GM11168 (cell line): ENCODE data around the gene NTRK3.

Source experiments
- in situ Hi-C: fragments of 300-500 bp; cut with MboI; formaldehyde crosslinking; loops from one replicate; pipeline ENCODE4 v1.12.0; 2022; ENCODE audit warnings: low sequenced_read_pairs; ENCODE audit not compliant: unreplicated experiment

NTRK3 gene

GRCh38 chr15:87959080-87959479 lies 297.5 kb downstream of the NTRK3 start:
- in situ Hi-C loops: no loop called here

DNA sequence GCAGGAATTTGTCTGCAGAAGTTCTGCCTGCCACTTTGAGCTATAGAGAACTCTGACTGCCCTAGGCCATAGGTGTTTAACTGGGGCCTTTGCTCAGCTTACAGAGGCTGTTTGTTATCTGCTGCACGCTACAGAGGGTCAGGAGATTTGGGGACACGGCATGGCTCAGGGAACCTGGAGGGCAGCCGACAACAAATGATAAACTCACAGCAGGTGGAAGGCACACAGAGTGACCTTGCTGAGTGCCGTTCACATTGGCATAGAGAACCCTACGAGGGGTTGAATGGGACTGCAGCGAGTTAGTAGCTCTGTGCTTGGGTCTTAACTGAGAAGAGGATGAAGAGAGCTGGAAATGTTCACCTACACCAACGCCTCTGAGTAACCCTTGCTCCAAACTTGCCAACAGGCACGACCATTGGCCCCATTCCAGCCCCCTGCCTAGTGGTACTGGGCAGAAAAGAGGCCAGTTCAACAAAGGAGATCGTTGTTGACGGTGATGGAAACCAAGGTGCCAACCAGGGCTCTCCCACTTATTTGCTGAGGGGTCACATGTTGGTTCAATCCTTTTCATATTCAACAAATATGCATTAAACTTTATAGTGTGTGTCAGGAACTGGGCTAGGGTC lies 301.1 kb downstream of the NTRK3 start:
- in situ Hi-C loops: no loop called here

DNA sequence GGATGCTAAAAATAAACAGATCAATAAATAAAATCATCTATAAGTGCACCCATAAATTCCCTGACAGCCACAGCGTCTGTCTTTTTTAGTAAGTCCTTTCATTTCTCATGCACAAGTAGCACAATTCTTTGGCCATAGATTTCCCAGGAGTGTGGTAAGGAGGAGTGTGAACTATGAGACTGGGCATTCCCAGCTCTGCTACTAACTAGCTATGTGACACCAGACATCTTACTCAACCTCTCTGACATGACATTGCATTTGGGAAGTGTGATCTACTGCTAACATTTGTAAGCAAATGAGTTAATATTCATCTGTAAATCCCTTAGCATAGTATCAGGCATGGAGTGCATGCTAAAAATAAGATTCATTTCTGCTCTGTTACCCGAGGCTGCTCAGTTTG lies 301.7 kb downstream of the NTRK3 start:
- in situ Hi-C loops: no loop called here

GRCh38 chr15:87952736-87953287 lies 303.7 kb downstream of the NTRK3 start:
- in situ Hi-C loops: no loop called here

- in situ Hi-C loops: no loop called here
Measured at GRCh38 chr15:87949575-87950223, 306.8 kb downstream of the NTRK3 start.

GRCh38 chr15:87949151-87949574 lies 307.4 kb downstream of the NTRK3 start:
- in situ Hi-C loops: no loop called here

DNA sequence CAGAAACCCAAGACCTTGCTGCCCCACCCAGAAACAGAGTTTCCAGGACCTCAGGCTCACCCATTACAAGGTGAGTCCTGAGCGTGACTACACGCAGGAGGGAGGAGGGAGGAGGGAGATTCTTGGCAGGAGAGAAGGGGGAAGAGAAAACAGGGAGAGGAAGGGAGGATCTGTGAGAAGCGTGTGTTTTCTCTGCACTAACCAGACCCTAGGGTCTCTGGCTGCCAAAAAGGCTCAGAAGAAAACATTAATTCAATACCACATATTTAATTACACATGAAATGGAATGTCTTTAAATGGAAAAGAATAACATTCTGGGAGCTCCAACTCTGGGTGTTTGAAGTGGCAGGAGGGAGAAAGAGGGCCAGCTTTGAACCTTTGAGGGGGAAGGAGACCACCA lies 309.0 kb downstream of the NTRK3 start:
- in situ Hi-C loops: no loop called here

DNA sequence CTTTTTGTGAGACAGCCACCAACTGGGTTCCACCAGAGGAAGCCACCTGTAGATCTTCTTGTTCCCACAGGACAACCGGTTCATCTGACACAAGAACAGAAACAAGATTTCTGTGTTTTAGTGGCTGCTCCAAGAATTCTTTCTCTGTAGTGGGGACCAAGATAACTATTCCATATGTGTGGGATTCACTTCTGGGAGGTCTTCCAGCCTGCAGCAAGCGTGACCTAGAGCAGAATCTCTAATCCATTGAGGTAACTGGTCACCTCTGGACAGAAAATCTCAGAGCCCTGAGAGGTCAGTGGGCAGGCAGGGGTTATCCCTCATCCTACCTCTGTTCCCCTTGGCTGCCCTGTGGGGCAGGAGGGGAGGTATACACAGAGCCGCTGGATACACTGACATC lies 311.3 kb downstream of the NTRK3 start:
- in situ Hi-C loops: no loop called here

- in situ Hi-C loops: no loop called here
Measured at GRCh38 chr15:87944691-87945090, 311.8 kb downstream of the NTRK3 start.

DNA sequence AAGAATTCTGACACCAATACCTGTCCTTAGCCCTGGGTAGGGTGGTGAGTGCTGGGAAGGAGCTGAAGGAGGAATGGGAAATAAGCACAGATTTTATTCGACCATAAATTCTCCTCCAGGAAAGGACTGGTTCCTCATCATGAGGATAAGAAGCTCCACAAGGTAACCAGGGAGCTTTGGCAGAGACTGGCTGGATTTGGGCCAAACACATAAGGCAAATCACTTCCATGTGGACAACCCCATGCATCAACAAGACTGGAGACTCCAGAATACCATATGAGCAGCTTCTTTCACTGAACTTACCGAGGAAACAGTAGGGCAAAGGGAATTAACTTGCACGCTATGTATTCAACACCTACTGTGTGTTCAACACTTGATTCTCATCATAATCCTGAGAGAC lies 312.5 kb downstream of the NTRK3 start:
- in situ Hi-C loops: no loop called here

- in situ Hi-C loops: no loop called here
Measured at GRCh38 chr15:87943626-87944025, 312.9 kb downstream of the NTRK3 start.

GRCh38 chr15:87942316-87942715 lies 314.2 kb downstream of the NTRK3 start:
- in situ Hi-C loops: no loop called here

GRCh38 chr15:87941606-87942005 lies 314.9 kb downstream of the NTRK3 start:
- in situ Hi-C loops: no loop called here

- in situ Hi-C loops: no loop called here
Measured at GRCh38 chr15:87940768-87941167, 315.8 kb downstream of the NTRK3 start.

GRCh38 chr15:87939848-87940457 lies 316.6 kb downstream of the NTRK3 start:
- in situ Hi-C loops: no loop called here

GRCh38 chr15:87938031-87938430 lies 318.5 kb downstream of the NTRK3 start:
- in situ Hi-C loops: no loop called here

DNA sequence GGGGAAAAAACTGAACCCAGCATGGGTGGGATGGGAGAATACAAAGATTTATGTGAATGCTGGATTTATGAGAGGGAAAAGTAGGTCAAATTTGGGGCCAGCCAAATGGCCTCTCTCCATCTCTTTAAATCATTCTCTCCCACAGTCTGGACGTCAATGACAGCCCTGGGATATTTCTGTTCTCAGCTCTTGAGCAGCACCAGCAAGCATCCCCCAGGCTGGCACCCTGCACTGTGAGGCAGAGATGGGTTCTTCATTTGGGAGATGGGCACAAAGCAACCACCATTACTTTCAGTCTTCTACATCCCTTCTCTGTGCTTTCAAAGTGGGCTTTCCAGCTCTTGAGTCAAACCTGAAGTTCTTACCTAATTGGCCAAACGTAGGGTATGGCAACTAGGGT lies 321.0 kb downstream of the NTRK3 start:
- in situ Hi-C loops: no loop called here

GRCh38 chr15:87931584-87931983 lies 325.0 kb downstream of the NTRK3 start:
- in situ Hi-C loops: no loop called here

DNA sequence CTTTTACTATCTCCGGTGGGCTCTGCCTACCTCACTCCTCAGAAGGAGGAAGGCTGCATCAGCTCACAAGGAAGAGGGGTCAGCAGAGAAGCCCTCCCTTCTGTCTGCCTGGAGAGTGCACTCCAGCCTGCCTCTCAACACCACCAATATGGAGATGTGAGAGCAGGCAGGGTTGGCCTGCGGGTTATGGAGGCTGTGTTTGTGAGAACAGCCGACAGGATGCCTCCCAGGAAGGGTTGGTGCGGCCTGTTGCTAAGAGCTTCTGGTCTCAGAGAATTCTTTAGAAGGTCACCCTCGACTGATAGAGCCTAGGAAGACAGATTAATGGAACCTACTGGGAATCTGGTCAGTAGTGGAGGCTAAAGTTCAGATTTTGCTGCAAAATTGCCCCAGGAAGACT lies 326.1 kb downstream of the NTRK3 start:
- in situ Hi-C loops: no loop called here

GRCh38 chr15:87929841-87930240 lies 326.7 kb downstream of the NTRK3 start:
- in situ Hi-C loops: no loop called here

DNA sequence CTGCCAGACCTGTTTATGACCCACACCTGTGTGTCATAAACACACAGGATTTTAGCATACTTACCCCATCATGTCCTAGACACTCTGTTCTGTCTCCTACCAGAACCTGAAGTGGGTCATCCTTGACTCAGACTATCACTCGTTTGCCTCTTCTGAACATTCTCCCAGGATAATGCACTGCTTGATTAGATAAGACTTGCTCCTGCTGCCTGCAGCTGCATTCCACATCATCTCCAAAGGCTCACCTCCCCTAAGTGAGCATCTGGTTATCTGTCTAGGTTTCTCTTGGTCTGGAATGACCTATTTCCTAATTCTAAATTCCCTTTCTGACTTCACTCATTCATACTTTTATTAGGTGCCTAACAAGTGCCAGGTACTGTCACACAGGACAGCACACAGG lies 332.1 kb downstream of the NTRK3 start:
- in situ Hi-C loops: no loop called here

- in situ Hi-C loops: no loop called here
Measured at GRCh38 chr15:87919064-87919463, 337.5 kb downstream of the NTRK3 start.
